ENCODE data around the gene COL23A1. TPM values are rescaled to one million over a fixed set of nuclear protein-coding genes. Genes with fewer than 3 reads are reported as not detected.
"Not testable (repeated sequence)": the region's sequence is repeated elsewhere in the genome, so short reads cannot be mapped to it uniquely, and the experiment has no call there.

The COL23A1 gene
- total RNA-seq, 1 experiment from 2014 or later = not detected

GRCh38 chr5:178256746-178257145 lies 333.4 kb downstream of the COL23A1 start:
- Histone ChIP-seq H3K27me3 (replicated peaks; ENCODE audit: insufficient read depth, low read depth, low read length, poor library complexity) (no peaks in the 10 kb centered on the region), H3K9me3 (ENCODE audit: low read depth, low read length, poor library complexity, severe bottlenecking) (no peaks in the 10 kb centered on the region), H3K27ac (ENCODE audit: low read depth, low read length, poor library complexity, severe bottlenecking) (no peak overlapping the region), H3K4me1 (ENCODE audit: insufficient read depth, low read length, poor library complexity, severe bottlenecking) (no peaks in the 10 kb centered on the region), H3K36me3 (ENCODE audit: insufficient read depth, low read length, poor library complexity, severe bottlenecking) (no peaks in the 10 kb centered on the region), H3K4me3 (ENCODE audit: low read depth, low read length, poor library complexity, severe bottlenecking) (no peak overlapping the region)
- POLR2A ChIA-PET (ENCODE audit: low non-redundant PET) = no interaction called here
- TF ChIP-seq CTCF (conservative IDR thresholded peaks at IDR 0.05; ENCODE audit: low read depth, low read length) (no peak), EZH2 (IDR thresholded peaks at IDR 0.05; ENCODE audit: borderline replicate concordance, low read depth, low read length, poor library complexity, severe bottlenecking) (no peak)
- no TSS peak for BruUV-seq (replicated peaks)
- intact Hi-C loops (cut with micrococcal nuclease; ENCODE audit: unreplicated experiment) = no loop called here
- CTCF ChIA-PET = no interaction called here
- no peak for DNase-seq (ENCODE audit: low spot score)

GRCh38 chr5:178253632-178254031 lies 336.6 kb downstream of the COL23A1 start:
- H3K9me3 ChIP-seq (ENCODE audit: low read depth, low read length, poor library complexity, severe bottlenecking); DNase-seq (ENCODE audit: low spot score); H3K36me3 ChIP-seq (ENCODE audit: insufficient read depth, low read length, poor library complexity, severe bottlenecking); BruUV-seq (replicated peaks); H3K27me3 ChIP-seq (replicated peaks; ENCODE audit: insufficient read depth, low read depth, low read length, poor library complexity); H3K4me3 ChIP-seq (ENCODE audit: low read depth, low read length, poor library complexity, severe bottlenecking); CTCF ChIA-PET; POLR2A ChIA-PET (ENCODE audit: low non-redundant PET); H3K4me1 ChIP-seq (ENCODE audit: insufficient read depth, low read length, poor library complexity, severe bottlenecking); H3K27ac ChIP-seq (ENCODE audit: low read depth, low read length, poor library complexity, severe bottlenecking); intact Hi-C loops (cut with micrococcal nuclease; ENCODE audit: unreplicated experiment): not testable (repeated sequence)

- no peak overlapping the region for H3K4me3 ChIP-seq (ENCODE audit: low read depth, low read length, poor library complexity, severe bottlenecking)
- no TSS peak for BruUV-seq (replicated peaks)
- no peak for DNase-seq (ENCODE audit: low spot score)
- intact Hi-C loops (cut with micrococcal nuclease; ENCODE audit: unreplicated experiment) = no loop called here
- H3K9me3 ChIP-seq (ENCODE audit: low read depth, low read length, poor library complexity, severe bottlenecking) = no peaks in the 10 kb centered on the region
- H3K27me3 ChIP-seq (replicated peaks; ENCODE audit: insufficient read depth, low read depth, low read length, poor library complexity) = no peaks in the 10 kb centered on the region
- H3K4me1 ChIP-seq (ENCODE audit: insufficient read depth, low read length, poor library complexity, severe bottlenecking) = no peaks in the 10 kb centered on the region
- no peaks in the 10 kb centered on the region for H3K36me3 ChIP-seq (ENCODE audit: insufficient read depth, low read length, poor library complexity, severe bottlenecking)
- CTCF ChIA-PET = no interaction called here
- POLR2A ChIA-PET (ENCODE audit: low non-redundant PET) = no interaction called here
- TF ChIP-seq EZH2 (IDR thresholded peaks at IDR 0.05; ENCODE audit: borderline replicate concordance, low read depth, low read length, poor library complexity, severe bottlenecking) (no peak), CTCF (conservative IDR thresholded peaks at IDR 0.05; ENCODE audit: low read depth, low read length) (no peak)
- no peak overlapping the region for H3K27ac ChIP-seq (ENCODE audit: low read depth, low read length, poor library complexity, severe bottlenecking)
Measured at GRCh38 chr5:178252258-178252657, 337.9 kb downstream of the COL23A1 start.

DNA sequence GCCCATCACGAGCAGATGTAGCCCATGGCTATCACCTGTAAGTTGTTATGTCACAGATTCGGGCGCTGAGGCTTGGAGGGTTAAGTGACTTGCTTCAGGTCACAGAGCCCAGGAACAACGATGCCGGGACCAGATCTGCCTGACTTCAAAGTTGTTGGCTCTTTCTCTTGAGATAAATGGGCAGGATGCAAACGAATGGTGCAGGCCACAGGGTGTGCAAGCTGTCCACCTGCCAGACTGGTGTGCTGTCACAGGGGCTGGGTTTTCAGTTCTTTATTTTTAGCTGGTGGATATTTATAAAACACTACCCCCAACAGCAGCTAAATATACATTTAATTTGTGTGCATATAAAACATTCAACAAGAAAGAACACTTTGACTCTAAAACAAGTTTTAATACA lies 339.9 kb downstream of the COL23A1 start:
- H3K36me3 ChIP-seq (ENCODE audit: insufficient read depth, low read length, poor library complexity, severe bottlenecking) = no peaks in the 10 kb centered on the region
- H3K4me1 ChIP-seq (ENCODE audit: insufficient read depth, low read length, poor library complexity, severe bottlenecking) = no peaks in the 10 kb centered on the region
- H3K4me3 ChIP-seq (ENCODE audit: low read depth, low read length, poor library complexity, severe bottlenecking) = no peak overlapping the region
- no TSS peak for BruUV-seq (replicated peaks)
- CTCF ChIA-PET = no interaction called here
- TF ChIP-seq EZH2 (IDR thresholded peaks at IDR 0.05; ENCODE audit: borderline replicate concordance, low read depth, low read length, poor library complexity, severe bottlenecking) (no peak), CTCF (conservative IDR thresholded peaks at IDR 0.05; ENCODE audit: low read depth, low read length) (no peak)
- H3K27ac ChIP-seq (ENCODE audit: low read depth, low read length, poor library complexity, severe bottlenecking) = no peak overlapping the region
- intact Hi-C loops (cut with micrococcal nuclease; ENCODE audit: unreplicated experiment) = no loop called here
- H3K27me3 ChIP-seq (replicated peaks; ENCODE audit: insufficient read depth, low read depth, low read length, poor library complexity) = no peaks in the 10 kb centered on the region
- DNase-seq (ENCODE audit: low spot score) = no peak
- POLR2A ChIA-PET (ENCODE audit: low non-redundant PET) = no interaction called here
- no peaks in the 10 kb centered on the region for H3K9me3 ChIP-seq (ENCODE audit: low read depth, low read length, poor library complexity, severe bottlenecking)
